GM12873 (cell line): ENCODE results near the gene CDCA4.

Experiments
- CTCF ChIP-seq: IDR thresholded peaks from 2 replicates; pipeline ENCODE4 v1.5.1; 2012; ENCODE audit warnings: low read depth, mild to moderate bottlenecking, moderate library complexity, low read length, control low read depth; ENCODE audit not compliant: insufficient read depth; ENCODE audit errors: missing control alignments

The CDCA4 gene

GRCh38 chr14:105019861-105020814 lies 745 bp downstream of the CDCA4 start:
- TF ChIP-seq CTCF = no peak

GRCh38 chr14:105018414-105018813 lies 2.5 kb downstream of the CDCA4 start:
- no peak for TF ChIP-seq CTCF

- TF ChIP-seq CTCF = no peak
Measured at GRCh38 chr14:105015905-105016304, 5.0 kb downstream of the CDCA4 start.

GRCh38 chr14:105015242-105015641 lies 5.6 kb downstream of the CDCA4 start:
- no peak for TF ChIP-seq CTCF

GRCh38 chr14:105014631-105015030 lies 6.3 kb downstream of the CDCA4 start:
- TF ChIP-seq CTCF = no peak

- TF ChIP-seq CTCF = no peak
Measured at GRCh38 chr14:105014032-105014431, 6.9 kb downstream of the CDCA4 start.

GRCh38 chr14:105013150-105013785 lies 7.6 kb downstream of the CDCA4 start:
- peak; percentile 31 for TF ChIP-seq CTCF
